ENCODE measurements around the gene POGZ. TPM values are rescaled to one million over a fixed set of nuclear protein-coding genes. Genes with fewer than 3 reads are reported as not detected.
A peak's percentile ranks its signal among the peaks of the same experiment; 100 is the strongest.
"Not testable (repeated sequence)": the region's sequence is repeated elsewhere in the genome, so short reads cannot be mapped to it uniquely, and the experiment has no call there.

Gene POGZ
- total RNA-seq, 1 experiment from 2014 or later: 78.7 TPM

DNA sequence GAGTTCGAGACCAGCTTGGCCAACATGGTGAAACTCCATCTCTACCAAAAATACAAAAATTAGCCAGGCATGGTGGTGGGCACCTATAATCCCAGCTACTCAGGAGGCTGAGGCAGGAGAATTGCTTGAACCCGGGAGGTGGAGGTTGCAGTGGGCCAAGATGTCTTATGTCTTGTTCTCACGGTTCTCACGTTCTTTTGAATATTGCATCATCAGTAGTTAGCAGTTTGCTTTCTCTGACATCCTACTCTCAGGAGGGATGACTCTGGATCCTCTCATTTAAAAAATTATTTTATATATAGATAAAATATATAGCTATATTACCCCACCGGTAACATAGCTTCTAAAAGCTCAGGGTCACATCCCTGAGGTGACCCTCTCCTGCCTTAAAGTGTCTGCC is 63.0 kb downstream of the POGZ start:
- H3K4me1 ChIP-seq (ENCODE audit: low read length): peaks cover 16% of the 10 kb centered on the region
- not testable (repeated sequence) for H3K9me3 ChIP-seq (ENCODE audit: low read length)

DNA sequence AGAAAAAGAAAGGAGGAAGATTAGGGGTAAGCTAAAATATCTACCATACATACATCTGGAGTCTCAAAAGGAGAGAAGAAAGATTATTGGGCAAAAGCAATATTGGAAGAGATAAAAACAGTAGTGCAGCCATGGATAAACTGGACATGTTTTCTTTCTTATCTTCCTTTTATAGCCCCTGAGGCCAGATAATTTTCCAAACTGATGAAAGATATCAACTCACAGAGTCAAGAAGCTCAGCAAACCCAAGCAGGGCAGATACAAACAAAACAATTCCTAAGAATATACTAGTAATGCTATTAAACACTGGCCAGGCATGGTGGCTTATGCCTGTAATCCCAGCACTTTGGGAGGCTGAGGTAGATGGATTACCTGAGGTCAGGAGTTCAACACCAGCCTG is 65.7 kb downstream of the POGZ start:
- DNase-seq: no peak
- Histone ChIP-seq H3K9me2 (replicated peaks; ENCODE audit: insufficient read depth, low read length) (no peaks in the 10 kb centered on the region), H3K27me3 (ENCODE audit: low read length) (no peaks in the 10 kb centered on the region), H3K9me3 (ENCODE audit: low read length) (no peaks in the 10 kb centered on the region), H3K9ac (ENCODE audit: low read length) (no peak overlapping the region), H3K27ac (ENCODE audit: low read length) (no peak overlapping the region), H3K4me2 (ENCODE audit: low read depth, low read length, poor library complexity, severe bottlenecking) (no peak overlapping the region), H3K36me3 (ENCODE audit: insufficient read depth, low read length) (no peaks in the 10 kb centered on the region), H3K4me3 (ENCODE audit: low read length) (no peak overlapping the region), H4K20me1 (ENCODE audit: insufficient read depth, low read depth, low read length) (no peaks in the 10 kb centered on the region), H2AFZ (ENCODE audit: low read length) (no peak overlapping the region), H3K4me1 (ENCODE audit: low read length) (no peaks in the 10 kb centered on the region), H3K79me2 (ENCODE audit: low read length) (no peaks in the 10 kb centered on the region)

More for the DNA sequence above, 63.0 kb downstream of the POGZ start:
- DNase-seq; H3K4me3 ChIP-seq (ENCODE audit: low read length); H3K27me3 ChIP-seq (ENCODE audit: low read length); H2AFZ ChIP-seq (ENCODE audit: low read length); H3K9me2 ChIP-seq (replicated peaks; ENCODE audit: insufficient read depth, low read length); H3K4me2 ChIP-seq (ENCODE audit: low read depth, low read length, poor library complexity, severe bottlenecking); H3K27ac ChIP-seq (ENCODE audit: low read length); H3K9ac ChIP-seq (ENCODE audit: low read length): not testable (repeated sequence)
- H4K20me1 ChIP-seq (ENCODE audit: insufficient read depth, low read depth, low read length): peaks cover 15% of the 10 kb centered on the region; the same call in 1 of the 2 replicates
- H3K36me3 ChIP-seq (ENCODE audit: insufficient read depth, low read length): peaks cover 13% of the 10 kb centered on the region
- H3K79me2 ChIP-seq (ENCODE audit: low read length): peaks cover 20% of the 10 kb centered on the region

DNA sequence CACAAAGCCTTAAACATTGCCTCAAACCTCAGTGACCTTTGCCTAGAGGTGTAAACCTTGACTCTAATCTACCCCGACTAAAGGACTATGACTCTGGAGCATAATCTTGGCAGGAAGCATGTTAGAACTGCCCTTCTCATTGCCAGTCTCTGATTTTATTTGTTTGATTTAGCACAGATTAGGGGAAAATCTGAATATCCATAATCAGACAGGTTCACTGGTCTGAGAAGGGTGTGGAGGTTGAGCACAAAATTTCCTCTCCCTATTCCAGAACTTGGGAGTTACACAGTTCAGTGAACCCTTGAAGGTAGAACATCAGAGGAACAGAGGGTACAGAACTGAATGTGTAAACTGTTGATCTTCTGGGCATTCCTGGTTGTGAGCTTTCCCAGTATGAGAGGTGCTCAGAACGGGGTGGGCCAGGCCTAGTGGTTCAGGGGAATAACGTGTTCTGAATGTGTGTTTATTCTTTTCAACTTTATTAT is 68.2 kb downstream of the POGZ start:
- Histone ChIP-seq H3K36me3 (ENCODE audit: insufficient read depth, low read length) (no peaks in the 10 kb centered on the region), H3K27me3 (ENCODE audit: low read length) (no peaks in the 10 kb centered on the region), H3K9me3 (ENCODE audit: low read length) (no peaks in the 10 kb centered on the region)

DNA sequence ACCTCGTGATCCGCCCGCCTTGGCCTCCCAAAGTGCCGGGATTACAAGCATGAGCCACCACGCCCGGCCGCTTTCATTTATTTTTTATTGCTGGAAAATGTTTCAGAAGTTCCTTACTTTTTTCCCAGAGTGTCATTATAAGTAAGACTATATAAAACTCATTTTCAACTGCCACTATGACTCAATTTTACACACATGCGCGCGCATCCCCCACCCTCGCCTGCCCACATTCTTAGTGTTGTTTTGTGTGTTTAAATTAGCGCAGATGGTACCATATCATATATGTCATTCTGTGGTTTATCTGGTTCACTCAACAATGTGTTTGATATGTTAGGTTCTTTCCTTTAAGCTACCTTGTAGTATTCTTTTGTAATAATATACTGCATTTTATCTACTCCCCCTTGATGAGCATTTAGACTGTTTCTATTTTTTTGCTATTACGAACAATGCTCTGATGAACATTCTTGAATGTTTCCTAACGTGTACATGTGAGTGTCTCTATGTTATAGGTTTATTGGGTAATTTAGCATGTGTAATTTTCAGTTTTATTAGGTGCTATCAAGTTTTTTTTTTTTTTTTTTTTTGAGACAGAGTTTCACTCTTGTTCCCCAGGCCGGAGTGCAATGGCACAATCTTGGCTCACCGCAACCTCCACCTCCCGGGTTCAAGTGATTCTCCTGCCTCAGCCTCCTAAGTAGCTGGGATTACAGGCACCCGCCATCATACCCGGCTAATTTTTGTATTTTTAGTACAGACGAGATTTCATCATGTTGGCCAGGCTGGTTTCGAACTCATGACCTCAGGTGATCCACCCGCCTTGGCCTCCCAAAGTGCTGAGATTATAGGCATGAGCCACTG is 68.8 kb downstream of the POGZ start:
- not testable (repeated sequence) for H3K79me2 ChIP-seq (ENCODE audit: low read length); H3K9me2 ChIP-seq (replicated peaks; ENCODE audit: insufficient read depth, low read length); H3K9me3 ChIP-seq (ENCODE audit: low read length); H3K4me1 ChIP-seq (ENCODE audit: low read length); H3K4me2 ChIP-seq (ENCODE audit: low read depth, low read length, poor library complexity, severe bottlenecking); DNase-seq; H3K27me3 ChIP-seq (ENCODE audit: low read length); H3K4me3 ChIP-seq (ENCODE audit: low read length); H3K27ac ChIP-seq (ENCODE audit: low read length); H3K9ac ChIP-seq (ENCODE audit: low read length); H2AFZ ChIP-seq (ENCODE audit: low read length); H3K36me3 ChIP-seq (ENCODE audit: insufficient read depth, low read length); H4K20me1 ChIP-seq (ENCODE audit: insufficient read depth, low read depth, low read length)

More for the DNA sequence above, 68.2 kb downstream of the POGZ start:
- no peak overlapping the region for H3K4me2 ChIP-seq (ENCODE audit: low read depth, low read length, poor library complexity, severe bottlenecking)
- H3K9ac ChIP-seq (ENCODE audit: low read length): no peak overlapping the region
- no peaks in the 10 kb centered on the region for H3K4me1 ChIP-seq (ENCODE audit: low read length)
- no peak for DNase-seq
- no peak overlapping the region for H3K4me3 ChIP-seq (ENCODE audit: low read length)
- no peaks in the 10 kb centered on the region for H4K20me1 ChIP-seq (ENCODE audit: insufficient read depth, low read depth, low read length)
- H2AFZ ChIP-seq (ENCODE audit: low read length): no peak overlapping the region
- no peaks in the 10 kb centered on the region for H3K9me2 ChIP-seq (replicated peaks; ENCODE audit: insufficient read depth, low read length)
- H3K79me2 ChIP-seq (ENCODE audit: low read length): no peaks in the 10 kb centered on the region
- no peak overlapping the region for H3K27ac ChIP-seq (ENCODE audit: low read length)

DNA sequence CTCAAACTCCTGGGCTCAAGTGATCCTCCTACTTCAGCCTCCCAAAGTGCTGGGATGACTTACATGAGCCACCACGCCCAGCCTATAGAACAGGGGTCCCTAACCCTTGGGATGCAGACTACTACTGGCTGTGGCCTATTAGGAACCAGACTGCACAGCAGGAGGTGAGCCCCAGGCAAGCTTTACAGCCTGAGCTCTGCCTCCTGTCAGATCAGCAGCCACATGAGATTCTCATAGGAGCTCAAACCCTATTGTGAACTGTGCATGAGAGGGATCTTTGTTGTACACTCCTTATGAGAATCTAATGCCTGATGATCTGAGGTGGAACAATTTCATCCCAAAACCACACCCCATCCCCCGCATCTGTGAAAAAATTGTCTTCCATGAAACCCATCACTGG is 73.3 kb downstream of the POGZ start:
- no peaks in the 10 kb centered on the region for H3K36me3 ChIP-seq (ENCODE audit: insufficient read depth, low read length)
- no peaks in the 10 kb centered on the region for H3K27me3 ChIP-seq (ENCODE audit: low read length)
- no peak overlapping the region for H3K4me2 ChIP-seq (ENCODE audit: low read depth, low read length, poor library complexity, severe bottlenecking)
- H3K9ac ChIP-seq (ENCODE audit: low read length): no peak overlapping the region
- no peaks in the 10 kb centered on the region for H4K20me1 ChIP-seq (ENCODE audit: insufficient read depth, low read depth, low read length)
- no peaks in the 10 kb centered on the region for H3K79me2 ChIP-seq (ENCODE audit: low read length)
- no peak overlapping the region for H3K27ac ChIP-seq (ENCODE audit: low read length)
- no peak for DNase-seq
- H3K9me3 ChIP-seq (ENCODE audit: low read length): no peaks in the 10 kb centered on the region
- no peak overlapping the region for H2AFZ ChIP-seq (ENCODE audit: low read length)
- no peak overlapping the region for H3K4me3 ChIP-seq (ENCODE audit: low read length)
- no peaks in the 10 kb centered on the region for H3K9me2 ChIP-seq (replicated peaks; ENCODE audit: insufficient read depth, low read length)
- H3K4me1 ChIP-seq (ENCODE audit: low read length): no peaks in the 10 kb centered on the region

DNA sequence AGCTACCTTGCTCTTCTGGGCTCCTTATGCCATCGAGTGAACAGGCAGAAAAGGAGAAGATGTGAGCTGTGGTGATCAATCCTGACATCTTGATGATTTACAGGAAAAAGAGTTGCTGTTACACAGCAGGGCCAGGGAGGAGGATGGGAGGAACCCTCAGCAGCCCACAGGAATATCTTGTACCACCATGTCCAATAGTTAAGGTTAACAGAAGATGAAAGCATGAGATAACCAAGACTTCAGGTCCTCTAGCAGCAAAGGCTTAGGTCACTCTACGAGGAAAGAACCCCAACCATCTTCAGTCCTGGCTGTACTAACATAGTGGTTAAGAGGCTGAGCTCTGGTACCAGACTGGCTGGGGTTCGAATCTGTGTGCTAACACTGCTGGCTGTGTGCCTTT is 74.7 kb downstream of the POGZ start:
- Histone ChIP-seq H3K9me3 (ENCODE audit: low read length) (no peaks in the 10 kb centered on the region), H3K36me3 (ENCODE audit: insufficient read depth, low read length) (no peaks in the 10 kb centered on the region), H3K27ac (ENCODE audit: low read length) (no peak overlapping the region), H3K9ac (ENCODE audit: low read length) (no peak overlapping the region), H3K79me2 (ENCODE audit: low read length) (no peaks in the 10 kb centered on the region), H2AFZ (ENCODE audit: low read length) (0 out of 2 replicates have a peak overlapping the region, but pooled peaks have one; percentile 43), H3K4me2 (ENCODE audit: low read depth, low read length, poor library complexity, severe bottlenecking) (no peak overlapping the region), H4K20me1 (ENCODE audit: insufficient read depth, low read depth, low read length) (no peaks in the 10 kb centered on the region), H3K9me2 (replicated peaks; ENCODE audit: insufficient read depth, low read length) (no peaks in the 10 kb centered on the region), H3K27me3 (ENCODE audit: low read length) (no peaks in the 10 kb centered on the region), H3K4me3 (ENCODE audit: low read length) (no peak overlapping the region), H3K4me1 (ENCODE audit: low read length) (no peaks in the 10 kb centered on the region)
- DNase-seq: no peak

DNA sequence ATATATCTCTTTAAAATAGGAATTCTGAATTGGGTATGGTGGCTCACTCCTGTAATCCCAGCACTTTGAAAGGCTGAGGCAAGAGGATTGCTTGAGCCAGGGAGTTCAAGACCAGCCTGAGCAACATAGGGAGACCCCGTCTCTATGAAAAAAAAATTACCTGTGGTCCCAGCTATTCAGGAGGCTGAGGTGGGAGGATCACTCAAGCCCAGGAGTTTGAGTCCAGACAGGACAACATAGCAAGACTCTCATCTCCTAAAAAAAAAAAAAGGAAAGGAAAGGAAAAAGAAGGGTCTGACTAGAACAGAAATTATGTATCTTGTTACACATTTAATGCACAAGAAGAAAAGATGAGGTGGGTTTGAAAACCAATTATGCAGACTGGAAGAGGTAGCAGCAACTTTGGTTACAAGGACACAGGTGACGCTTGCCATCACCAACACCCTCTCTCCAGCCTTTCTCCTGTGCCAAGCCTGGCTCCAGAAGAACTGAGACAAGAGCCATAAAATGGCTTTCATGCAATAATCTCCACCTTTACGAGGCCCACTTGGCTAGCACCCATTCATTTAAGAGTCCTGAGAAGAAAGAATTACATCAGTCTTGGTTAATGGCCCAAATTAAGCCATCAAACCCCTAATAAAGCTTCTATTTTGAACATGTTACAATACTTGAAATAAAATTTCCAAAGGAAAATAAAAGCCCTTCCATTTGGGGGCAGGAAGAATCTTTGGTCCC is 82.0 kb downstream of the POGZ start:
- H3K79me2 ChIP-seq (ENCODE audit: low read length): no peaks in the 10 kb centered on the region
- no peak overlapping the region for H3K9ac ChIP-seq (ENCODE audit: low read length)
- H3K4me1 ChIP-seq (ENCODE audit: low read length): no peaks in the 10 kb centered on the region
- no peak for DNase-seq
- H3K4me3 ChIP-seq (ENCODE audit: low read length): no peak overlapping the region
- no peaks in the 10 kb centered on the region for H3K9me2 ChIP-seq (replicated peaks; ENCODE audit: insufficient read depth, low read length)
- H2AFZ ChIP-seq (ENCODE audit: low read length): no peak overlapping the region
- H3K9me3 ChIP-seq (ENCODE audit: low read length): no peaks in the 10 kb centered on the region
- no peak overlapping the region for H3K4me2 ChIP-seq (ENCODE audit: low read depth, low read length, poor library complexity, severe bottlenecking)
- no peaks in the 10 kb centered on the region for H3K36me3 ChIP-seq (ENCODE audit: insufficient read depth, low read length)
- H3K27me3 ChIP-seq (ENCODE audit: low read length): no peaks in the 10 kb centered on the region
- no peaks in the 10 kb centered on the region for H4K20me1 ChIP-seq (ENCODE audit: insufficient read depth, low read depth, low read length)
- H3K27ac ChIP-seq (ENCODE audit: low read length): no peak overlapping the region

DNA sequence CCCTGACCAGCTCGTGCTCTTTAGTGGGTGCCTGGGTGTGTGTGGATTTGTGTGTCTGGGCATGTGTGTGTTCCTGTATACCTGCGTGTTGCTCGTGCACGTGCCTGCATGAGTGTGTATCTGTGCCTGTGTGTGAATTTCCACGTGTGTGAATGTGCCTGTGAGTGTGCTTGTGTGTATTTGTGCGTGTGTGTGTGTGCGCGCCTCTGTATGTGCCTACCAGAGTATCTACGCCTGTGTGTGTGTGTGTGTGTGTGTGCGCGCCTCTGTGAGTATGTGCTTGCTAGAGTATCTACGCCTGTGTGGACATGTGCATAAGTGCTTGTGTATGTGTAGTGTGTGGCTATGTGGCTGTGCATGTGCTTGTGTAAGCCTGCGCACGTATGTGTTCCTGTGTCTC is 86.1 kb downstream of the POGZ start:
- H3K36me3 ChIP-seq (ENCODE audit: insufficient read depth, low read length): no peaks in the 10 kb centered on the region
- no peaks in the 10 kb centered on the region for H3K27me3 ChIP-seq (ENCODE audit: low read length)
- H3K4me1 ChIP-seq (ENCODE audit: low read length): peaks cover 9% of the 10 kb centered on the region
- no peaks in the 10 kb centered on the region for H3K9me3 ChIP-seq (ENCODE audit: low read length)
- no peak overlapping the region for H3K4me3 ChIP-seq (ENCODE audit: low read length)
- no peak overlapping the region for H2AFZ ChIP-seq (ENCODE audit: low read length)
- no peaks in the 10 kb centered on the region for H3K79me2 ChIP-seq (ENCODE audit: low read length)
- no peaks in the 10 kb centered on the region for H4K20me1 ChIP-seq (ENCODE audit: insufficient read depth, low read depth, low read length)
- no peak overlapping the region for H3K27ac ChIP-seq (ENCODE audit: low read length)
- DNase-seq: no peak
- no peak overlapping the region for H3K9ac ChIP-seq (ENCODE audit: low read length)
- H3K9me2 ChIP-seq (replicated peaks; ENCODE audit: insufficient read depth, low read length): no peaks in the 10 kb centered on the region
- H3K4me2 ChIP-seq (ENCODE audit: low read depth, low read length, poor library complexity, severe bottlenecking): no peak overlapping the region
